ENCODE results near the gene DRG1. TPM values are rescaled to one million over a fixed set of nuclear protein-coding genes. Genes with fewer than 3 reads are reported as not detected.

DRG1 gene
- total RNA-seq, 4 donors from 2014 or later = 43.5 to 78.8 (median 62.3) TPM

- no peak for TF ChIP-seq CTCF (IDR thresholded peaks at IDR 0.05; ENCODE audit: low read depth)
These were observed 44.1 kb downstream of the DRG1 start for GRCh38 chr22:31443516-31443915.

- no peak for TF ChIP-seq CTCF (IDR thresholded peaks at IDR 0.05; ENCODE audit: low read depth)
These were observed 46.2 kb downstream of the DRG1 start for GRCh38 chr22:31445642-31446041.

- no peak for TF ChIP-seq CTCF (IDR thresholded peaks at IDR 0.05; ENCODE audit: low read depth)
These were observed 46.8 kb downstream of the DRG1 start for GRCh38 chr22:31446208-31446607.

GRCh38 chr22:31446767-31447166 is 47.4 kb downstream of the DRG1 start:
- TF ChIP-seq CTCF (IDR thresholded peaks at IDR 0.05; ENCODE audit: low read depth) = no peak

- TF ChIP-seq CTCF (IDR thresholded peaks at IDR 0.05; ENCODE audit: low read depth) = no peak
These were observed 47.9 kb downstream of the DRG1 start for GRCh38 chr22:31447337-31447736.

GRCh38 chr22:31448382-31448781 is 49.0 kb downstream of the DRG1 start:
- TF ChIP-seq CTCF (IDR thresholded peaks at IDR 0.05; ENCODE audit: low read depth) = no peak

- TF ChIP-seq CTCF (IDR thresholded peaks at IDR 0.05; ENCODE audit: low read depth) = no peak
These were observed 50.1 kb downstream of the DRG1 start for GRCh38 chr22:31449506-31449905.
